A204.1 (cell line): ENCODE results near the gene CPEB4.

Experiments
- FAIRE-seq: peaks from 2 replicates; lab custom pipeline; 2012; peaks lifted over from hg19 to GRCh38; lab: Jason Lieb, UNC

CPEB4 gene

DNA sequence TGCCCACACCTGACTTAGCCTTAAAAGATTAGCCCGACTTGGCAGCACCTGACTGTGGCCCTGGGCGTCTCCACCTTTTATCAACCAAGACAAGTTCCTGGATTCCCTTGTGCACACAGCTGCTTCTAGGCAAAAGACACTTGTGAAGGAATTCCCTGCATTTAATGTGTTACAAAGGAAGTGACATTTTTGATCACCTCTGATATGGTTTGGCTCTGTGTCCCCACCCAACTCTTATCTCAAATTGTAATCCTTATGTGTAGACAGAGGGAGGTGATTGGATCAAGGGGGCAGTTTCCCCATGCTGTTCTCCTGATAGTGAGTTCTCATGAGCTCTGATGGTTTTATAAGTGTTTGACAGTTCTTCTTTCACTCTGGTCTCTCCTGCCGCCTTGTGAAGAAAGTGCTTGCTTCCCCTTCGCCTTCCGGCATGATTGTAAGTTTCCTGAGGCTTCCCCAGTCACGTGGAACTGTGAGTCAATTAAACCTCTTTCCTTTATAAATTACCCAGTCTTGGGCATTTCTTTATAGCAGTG lies 2.6 kb upstream of the CPEB4 start:
- FAIRE-seq, result no peak

DNA sequence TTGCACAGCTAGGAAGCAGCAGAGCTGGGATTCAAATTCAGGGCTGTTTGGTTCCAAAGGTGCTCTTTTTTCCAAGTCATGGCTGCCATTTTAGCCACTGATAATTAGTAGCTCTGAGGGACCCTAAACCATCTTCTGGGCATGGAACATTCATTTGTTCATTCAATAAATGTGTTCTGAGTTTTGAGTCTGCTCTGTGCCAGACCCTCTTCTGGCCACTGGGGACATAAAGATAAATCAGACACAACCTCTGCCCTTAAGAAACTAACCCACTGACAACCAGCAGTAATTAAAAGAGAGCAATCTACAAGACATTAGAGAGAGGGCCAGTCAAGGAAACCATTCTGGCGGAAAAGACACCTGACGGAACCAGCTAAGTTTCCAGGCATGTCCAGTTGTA lies 2.0 kb upstream of the CPEB4 start:
- no peak for FAIRE-seq

GRCh38 chr5:173888473-173889131 lies 453 bp downstream of the CPEB4 start:
- no peak for FAIRE-seq

DNA sequence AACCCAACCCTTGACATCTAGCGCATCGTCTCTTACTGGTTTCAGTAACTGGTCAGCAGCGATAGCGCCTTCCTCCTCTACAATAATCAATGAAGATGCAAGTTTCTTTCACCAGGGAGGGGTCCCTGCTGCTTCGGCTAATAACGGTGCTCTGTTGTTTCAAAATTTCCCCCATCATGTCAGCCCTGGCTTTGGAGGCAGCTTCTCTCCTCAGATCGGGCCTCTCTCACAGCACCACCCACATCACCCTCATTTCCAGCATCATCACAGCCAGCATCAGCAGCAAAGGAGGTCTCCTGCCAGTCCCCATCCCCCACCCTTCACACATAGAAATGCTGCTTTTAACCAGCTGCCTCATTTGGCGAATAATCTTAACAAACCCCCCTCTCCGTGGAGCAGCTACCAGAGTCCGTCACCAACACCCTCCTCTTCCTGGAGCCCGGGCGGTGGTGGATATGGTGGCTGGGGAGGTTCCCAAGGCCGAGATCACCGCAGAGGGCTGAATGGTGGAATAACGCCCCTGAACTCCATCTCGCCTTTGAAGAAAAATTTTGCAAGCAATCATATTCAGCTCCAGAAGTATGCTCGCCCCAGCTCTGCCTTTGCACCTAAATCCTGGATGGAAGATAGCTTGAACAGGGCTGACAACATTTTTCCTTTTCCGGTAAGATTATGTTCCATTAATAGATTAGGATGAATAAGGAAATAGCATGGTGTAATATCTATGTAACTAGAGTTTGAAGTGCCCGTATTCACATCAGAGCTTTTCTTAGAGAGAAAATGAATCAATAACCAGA lies 2.2 kb downstream of the CPEB4 start:
- no peak for FAIRE-seq

GRCh38 chr5:173891308-173892116 lies 3.4 kb downstream of the CPEB4 start:
- FAIRE-seq, result no peak

- no peak for FAIRE-seq
Measured at GRCh38 chr5:173893192-173893561, 5.0 kb downstream of the CPEB4 start.

GRCh38 chr5:173895401-173896165 lies 7.4 kb downstream of the CPEB4 start:
- no peak for FAIRE-seq

DNA sequence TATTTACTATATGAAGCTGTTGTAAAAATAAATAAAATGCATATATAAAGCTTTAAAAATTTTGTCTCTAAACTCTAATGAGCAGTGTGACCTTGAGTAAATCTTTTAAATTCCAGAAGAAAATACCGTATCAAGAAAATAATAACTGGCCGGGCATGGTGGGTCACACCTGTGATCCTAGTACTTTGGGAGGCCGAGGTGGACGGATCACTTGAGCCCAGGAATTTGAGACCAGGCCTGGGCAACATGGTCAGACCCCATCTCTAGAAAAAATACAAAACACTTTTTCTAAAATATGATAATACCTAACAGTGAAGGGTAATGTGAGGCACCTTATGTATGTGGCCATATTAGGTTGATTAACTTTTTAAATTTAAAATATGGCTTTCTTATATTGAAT lies 8.5 kb downstream of the CPEB4 start:
- FAIRE-seq, result no peak

DNA sequence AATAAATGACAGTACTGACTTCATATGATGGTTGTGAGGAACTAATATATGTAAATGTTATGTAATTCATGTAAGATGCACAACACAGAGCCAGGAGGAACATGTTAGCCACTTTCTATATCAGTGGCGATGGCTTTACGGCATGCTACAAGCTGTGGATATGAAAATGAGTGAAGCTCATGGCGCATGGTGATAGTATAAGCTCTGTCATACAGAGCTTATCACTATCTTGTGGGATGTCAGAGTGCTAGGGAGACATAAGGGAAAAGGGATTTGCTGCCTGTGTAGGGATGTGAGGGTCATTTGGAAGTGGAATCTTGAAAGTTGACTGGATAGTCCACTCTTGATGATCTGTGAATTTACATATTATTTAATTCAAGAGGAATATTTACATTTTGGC lies 13.6 kb downstream of the CPEB4 start:
- FAIRE-seq, result no peak

DNA sequence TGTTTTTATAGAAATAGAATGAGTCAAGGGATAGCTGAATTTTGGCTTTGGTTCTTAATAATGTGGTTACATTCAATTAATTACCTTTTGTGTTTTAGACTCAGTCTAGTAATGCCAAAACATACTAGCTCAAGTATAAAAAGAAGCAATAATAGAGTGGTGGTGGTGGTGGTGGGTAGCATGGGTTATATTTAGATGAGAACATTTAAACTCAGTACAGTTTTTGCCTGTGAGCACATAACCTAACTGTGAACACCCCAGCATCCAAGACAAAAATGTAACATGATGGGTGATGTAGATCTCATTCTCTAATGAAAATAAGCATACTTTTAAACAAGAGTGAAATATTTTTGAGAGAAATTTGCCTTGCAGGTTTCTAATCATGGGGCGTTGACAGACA lies 14.2 kb downstream of the CPEB4 start:
- no peak for FAIRE-seq

GRCh38 chr5:173902743-173903142 lies 14.6 kb downstream of the CPEB4 start:
- FAIRE-seq, result no peak

- FAIRE-seq, result no peak
Measured at GRCh38 chr5:173903396-173904140, 15.4 kb downstream of the CPEB4 start.

- no peak for FAIRE-seq
Measured at GRCh38 chr5:173904151-173904550, 16.0 kb downstream of the CPEB4 start.

DNA sequence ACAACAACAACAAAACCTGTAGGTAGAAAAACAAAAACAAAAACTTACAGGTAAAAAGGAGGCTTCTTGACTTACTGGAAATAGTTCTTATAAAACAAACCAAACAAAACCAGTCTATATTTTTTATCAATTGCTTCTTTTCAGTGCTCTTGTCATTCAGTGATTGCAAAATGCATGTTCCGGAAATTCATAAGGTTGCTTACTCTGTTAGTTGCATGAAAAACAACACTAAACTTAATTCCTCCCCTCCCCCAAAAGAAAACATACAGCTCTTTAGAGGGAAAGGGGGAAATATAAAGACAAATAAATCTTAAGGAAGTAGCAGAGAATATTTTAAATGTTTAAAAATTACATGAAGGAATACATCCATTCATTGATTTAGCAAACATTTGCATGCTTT lies 19.1 kb downstream of the CPEB4 start:
- FAIRE-seq, result no peak

- no peak for FAIRE-seq
Measured at GRCh38 chr5:173907686-173908371, 19.7 kb downstream of the CPEB4 start.

DNA sequence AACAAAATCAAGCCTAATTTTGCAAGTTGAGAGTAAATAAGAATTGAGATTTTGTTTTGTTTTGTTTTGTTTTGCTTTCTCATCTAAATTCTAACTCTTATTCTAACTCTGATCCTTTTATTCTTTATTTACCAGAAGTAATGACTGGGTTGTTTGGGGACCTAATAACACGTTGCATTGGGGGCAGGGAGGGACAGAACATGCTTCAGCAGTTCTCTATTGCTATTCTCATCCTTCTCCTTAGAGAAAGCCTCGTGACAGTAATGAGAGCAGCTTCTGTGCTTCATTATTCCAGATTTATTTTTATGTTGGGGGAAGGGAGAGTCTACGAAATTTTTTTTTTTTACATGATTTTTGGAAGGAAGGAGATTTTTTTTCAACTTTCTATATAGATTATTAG lies 21.1 kb downstream of the CPEB4 start:
- FAIRE-seq, result no peak

DNA sequence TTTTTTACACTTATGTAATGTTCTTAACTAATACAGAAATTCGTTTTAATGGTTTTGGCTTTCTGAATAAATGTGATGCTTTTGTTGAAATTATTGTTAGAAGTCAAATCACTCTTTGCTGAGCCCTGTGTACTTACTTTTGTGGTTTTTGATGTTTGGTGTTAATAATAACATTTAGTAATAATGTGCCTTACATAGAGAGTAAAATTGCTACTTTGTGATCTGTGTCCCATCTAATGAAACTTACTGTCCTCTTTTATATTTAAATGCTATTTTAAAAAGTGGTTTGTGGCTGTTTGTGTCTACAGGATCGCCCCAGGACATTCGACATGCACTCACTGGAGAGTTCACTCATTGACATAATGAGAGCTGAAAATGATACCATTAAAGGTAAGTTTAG lies 22.1 kb downstream of the CPEB4 start:
- no peak for FAIRE-seq

DNA sequence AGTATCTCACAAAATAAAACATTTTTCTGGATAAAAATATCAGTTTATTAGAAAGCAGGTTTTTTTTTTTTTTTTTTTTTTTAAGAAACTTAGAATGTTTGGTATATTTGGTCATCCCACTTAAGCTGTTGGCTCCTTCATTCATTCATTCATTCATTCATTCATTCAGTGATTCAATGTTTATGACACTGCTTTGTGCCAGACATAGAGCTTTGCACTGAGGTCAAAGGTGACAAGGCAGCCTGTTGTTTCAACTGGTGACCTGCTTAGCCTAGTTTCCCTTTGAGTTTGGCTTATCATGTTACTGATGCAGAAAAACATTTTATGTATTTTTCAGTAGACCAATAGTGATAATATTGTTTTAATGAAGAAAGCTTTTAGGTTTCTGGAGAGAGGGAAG lies 23.5 kb downstream of the CPEB4 start:
- no peak for FAIRE-seq

DNA sequence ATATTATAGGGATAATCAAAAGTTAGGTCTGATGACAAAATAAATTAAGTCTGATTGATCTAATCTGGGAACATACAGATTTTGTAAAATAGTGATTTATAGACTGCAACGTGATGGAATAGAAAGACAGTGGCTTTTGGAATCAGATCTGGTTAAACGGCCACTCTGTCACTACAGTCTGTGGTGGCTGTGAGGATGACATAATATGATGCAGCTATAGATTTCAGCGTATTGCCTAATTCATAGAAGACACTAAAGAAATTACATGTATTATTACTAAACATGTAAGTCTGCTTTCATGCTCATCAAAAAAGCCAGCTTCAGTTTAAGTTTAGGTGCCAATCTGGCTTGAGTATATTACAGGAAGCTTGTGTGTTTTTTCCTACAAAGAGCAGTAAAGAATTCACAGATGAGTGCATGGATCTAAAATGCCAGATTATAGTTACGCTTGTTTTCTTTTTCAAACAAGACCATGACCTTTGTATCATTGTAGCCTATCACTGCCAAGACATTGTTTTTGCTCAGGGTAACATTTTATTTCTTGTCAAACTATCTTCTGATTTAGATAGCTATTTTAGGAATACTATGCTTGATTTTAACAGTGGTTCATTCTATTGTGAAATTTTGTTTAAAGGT lies 25.7 kb downstream of the CPEB4 start:
- no peak for FAIRE-seq

- FAIRE-seq, result no peak
Measured at GRCh38 chr5:173915310-173916014, 27.3 kb downstream of the CPEB4 start.
